22Rv1 (cell line): ENCODE results near the gene CYTH1.

Experiments
- H3K27ac ChIP-seq: fragments of 450-650 bp; 2 replicates; pipeline ENCODE4 v1.5.1; 2017
- ZFX ChIP-seq: fragments of 450-650 bp; IDR thresholded peaks from 2 replicates; pipeline ENCODE4 v1.6.1; 2017; ENCODE audit warnings: antibody characterized with exemption, borderline replicate concordance
- TF ChIP-seq, protein P1 (sequence below): fragments of 450-650 bp; IDR thresholded peaks from 2 replicates; pipeline ENCODE4 v1.5.1; 2017; ENCODE audit warnings: mild to moderate bottlenecking

Gene CYTH1

DNA sequence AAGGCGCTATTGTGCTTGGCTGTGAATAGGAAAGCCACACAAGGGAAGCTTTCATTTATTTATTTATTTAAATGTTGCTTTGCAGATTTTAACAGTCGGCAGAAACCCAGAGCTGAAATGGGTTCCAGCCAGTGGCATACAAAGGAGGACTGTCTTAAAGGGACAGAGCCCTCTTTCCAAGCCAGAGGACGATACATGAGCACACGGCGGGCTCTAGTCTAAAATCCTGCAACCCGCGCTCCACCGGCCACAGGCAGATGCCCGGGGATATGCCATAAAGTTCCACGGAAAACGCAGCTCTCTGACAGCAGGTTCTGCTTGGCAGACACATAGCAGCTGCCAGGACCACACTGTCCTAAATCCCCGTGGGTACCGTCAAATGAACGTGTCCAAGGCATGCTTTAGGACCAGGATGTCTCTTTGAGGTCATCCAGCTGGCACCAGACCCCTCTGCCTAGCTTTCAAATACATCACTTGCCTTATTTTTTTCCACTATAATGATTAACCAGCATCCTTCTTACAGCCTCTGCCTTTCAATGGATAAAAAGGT is 64.6 kb downstream of the CYTH1 start:
- peak overlapping the region; percentile 29 for H3K27ac ChIP-seq
- TF ChIP-seq ZFX: no peak

DNA sequence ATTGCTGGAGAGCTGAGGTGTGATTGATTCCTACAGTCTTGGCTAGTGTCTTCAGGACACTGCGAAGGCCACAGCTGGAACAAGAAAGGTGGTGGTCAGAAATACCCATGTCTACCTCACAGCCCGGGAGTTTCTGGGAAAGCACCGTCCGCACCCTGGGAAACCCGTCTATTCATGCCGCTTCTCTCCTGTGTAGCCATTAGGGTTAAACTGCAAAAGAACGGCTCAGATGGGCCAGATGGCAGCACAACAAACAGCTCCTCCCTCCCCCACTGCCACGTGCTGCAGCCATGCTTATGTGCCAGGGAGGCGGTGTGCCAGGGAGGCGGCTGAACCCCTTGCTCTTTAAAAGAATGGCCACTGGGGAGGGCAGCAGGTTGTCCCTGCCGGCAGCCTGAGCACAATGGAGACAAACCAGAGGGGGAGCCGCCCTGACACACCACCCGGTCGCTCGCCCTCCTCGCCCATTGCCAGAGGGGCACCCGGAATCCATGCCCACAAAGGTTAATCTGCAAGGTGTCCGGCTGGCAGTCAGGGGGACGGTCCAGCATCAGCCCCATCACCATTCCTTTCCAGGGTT is 65.2 kb downstream of the CYTH1 start:
- H3K27ac ChIP-seq: peak overlapping the region; percentile 29
- TF ChIP-seq, protein P1, sequence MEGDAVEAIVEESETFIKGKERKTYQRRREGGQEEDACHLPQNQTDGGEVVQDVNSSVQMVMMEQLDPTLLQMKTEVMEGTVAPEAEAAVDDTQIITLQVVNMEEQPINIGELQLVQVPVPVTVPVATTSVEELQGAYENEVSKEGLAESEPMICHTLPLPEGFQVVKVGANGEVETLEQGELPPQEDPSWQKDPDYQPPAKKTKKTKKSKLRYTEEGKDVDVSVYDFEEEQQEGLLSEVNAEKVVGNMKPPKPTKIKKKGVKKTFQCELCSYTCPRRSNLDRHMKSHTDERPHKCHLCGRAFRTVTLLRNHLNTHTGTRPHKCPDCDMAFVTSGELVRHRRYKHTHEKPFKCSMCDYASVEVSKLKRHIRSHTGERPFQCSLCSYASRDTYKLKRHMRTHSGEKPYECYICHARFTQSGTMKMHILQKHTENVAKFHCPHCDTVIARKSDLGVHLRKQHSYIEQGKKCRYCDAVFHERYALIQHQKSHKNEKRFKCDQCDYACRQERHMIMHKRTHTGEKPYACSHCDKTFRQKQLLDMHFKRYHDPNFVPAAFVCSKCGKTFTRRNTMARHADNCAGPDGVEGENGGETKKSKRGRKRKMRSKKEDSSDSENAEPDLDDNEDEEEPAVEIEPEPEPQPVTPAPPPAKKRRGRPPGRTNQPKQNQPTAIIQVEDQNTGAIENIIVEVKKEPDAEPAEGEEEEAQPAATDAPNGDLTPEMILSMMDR: no peak

DNA sequence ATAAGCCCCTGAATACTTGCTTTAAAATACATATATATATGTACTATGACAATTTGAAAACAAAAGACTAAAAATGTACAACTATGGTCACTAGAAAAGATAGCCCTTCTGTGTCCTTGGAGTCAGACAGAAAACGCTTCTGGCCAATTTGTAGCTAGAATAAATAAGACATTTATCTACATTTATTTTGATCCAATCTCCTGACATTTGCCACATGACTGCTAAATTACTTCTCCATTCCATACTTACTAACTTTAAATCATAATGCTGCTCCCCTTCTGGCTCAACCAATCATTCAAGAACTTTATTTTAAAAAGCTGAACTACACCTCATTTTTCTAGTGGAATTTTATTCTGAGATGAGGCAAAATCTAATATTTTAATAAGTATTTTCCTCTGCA is 65.8 kb downstream of the CYTH1 start:
- H3K27ac ChIP-seq: no peak overlapping the region
- TF ChIP-seq ZFX: no peak
- TF ChIP-seq, protein P1: no peak

DNA sequence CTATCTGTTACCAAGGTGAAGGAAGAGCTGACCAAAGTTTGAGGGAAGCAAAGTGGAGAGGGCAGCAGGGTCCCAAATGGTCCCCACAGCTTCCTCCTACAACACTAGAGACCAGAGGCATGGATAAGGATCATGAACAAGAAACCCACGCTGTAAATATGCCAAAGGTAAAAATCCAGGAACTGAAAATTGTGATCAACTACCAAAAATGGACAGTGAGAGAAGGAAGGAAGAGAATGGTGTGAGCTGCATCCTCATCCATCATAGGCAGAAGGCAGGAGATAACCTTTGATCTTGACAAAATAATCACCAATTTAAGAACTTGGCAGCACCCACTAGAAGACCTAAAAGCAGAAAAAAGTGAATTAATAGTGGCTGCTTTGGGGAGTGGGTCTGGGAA is 66.2 kb downstream of the CYTH1 start:
- no peak overlapping the region for H3K27ac ChIP-seq
- TF ChIP-seq, protein P1: no peak
- TF ChIP-seq ZFX: no peak

DNA sequence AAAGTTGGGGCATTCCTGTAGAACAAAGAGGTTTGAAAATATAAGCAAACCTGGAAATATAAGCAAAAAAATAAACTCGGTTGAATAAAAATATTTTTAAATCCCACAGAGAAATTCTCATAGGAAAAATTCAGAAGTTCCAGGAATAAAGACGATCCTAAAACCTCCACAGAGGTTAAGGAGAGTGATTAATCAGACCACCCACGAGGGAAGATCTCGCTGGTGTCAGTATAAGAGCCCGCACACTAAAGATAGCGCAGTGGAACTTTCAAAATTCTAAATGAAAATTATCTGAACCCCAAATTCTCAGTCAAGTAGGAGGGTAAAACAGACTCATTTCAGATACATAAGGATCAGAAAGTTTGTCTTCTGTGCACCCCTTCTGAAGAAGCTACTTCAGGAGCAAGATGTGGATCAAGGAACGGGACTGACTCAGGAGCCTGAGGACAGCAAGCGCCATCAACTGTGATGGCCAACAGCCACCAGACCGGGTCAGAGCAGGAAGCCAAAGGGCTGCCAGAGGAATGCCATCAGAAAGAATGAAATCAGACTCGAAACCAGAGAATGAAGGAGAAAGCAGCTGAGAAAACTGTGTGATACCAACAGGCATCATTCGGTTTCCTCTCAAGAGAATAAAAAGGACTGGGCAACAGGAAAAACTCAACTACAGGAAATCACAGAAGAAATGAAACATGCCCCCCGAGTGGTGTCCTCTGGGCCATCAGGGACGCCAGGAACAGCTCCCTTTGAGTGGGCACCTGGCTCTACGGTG is 66.9 kb downstream of the CYTH1 start:
- no peak overlapping the region for H3K27ac ChIP-seq
- no peak for TF ChIP-seq ZFX
- TF ChIP-seq, protein P1: no peak

DNA sequence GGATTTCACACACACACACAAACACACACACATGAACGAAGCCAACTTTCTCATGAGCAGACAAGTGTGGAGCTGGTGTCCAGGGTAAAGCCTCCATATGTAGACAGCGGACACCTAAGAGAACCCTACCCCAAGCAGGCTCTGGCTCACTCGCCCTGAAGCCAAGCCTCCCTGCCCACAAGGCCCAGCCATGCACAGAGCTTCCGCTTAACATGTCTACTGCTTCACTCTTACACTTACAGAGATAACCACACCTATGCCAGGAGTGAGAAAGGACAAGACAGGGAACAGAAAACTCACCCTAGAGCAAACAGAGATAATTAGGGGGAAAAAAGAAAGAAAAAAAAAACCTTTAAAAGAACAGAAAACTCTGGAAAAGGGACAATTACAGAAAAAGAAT is 67.5 kb downstream of the CYTH1 start:
- H3K27ac ChIP-seq: no peak overlapping the region
- no peak for TF ChIP-seq ZFX
- TF ChIP-seq, protein P1: no peak

DNA sequence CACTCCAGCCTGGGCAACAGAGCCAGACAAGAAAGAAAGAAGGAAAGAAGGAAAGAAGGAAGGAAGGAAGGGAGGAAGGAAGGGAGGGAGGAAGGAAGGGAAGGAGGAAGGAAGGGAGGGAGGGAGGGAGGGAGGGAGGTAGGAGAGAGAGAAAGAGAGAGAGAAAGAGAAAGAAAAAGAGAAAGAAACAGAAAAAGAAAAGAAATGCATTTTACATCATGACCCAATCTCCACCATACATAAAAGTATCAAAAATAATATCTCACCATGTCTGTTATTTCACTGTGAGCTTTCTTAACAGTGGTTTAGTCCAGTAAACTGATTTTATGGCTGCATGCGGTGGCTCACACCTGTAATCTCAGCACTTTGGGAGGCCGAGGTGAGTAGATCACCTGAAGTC is 70.0 kb downstream of the CYTH1 start:
- TF ChIP-seq ZFX: no peak
- TF ChIP-seq, protein P1: no peak
- no peak overlapping the region for H3K27ac ChIP-seq
